GM12892 (cell line): Measurements from ENCODE around the gene PIAS4.

Experiments
- POLR2A ChIP-seq: IDR thresholded peaks from 2 replicates; pipeline ENCODE4 v1.6.1; 2011; ENCODE audit warnings: low read depth, low read length, control low read depth
- POLR2AphosphoS5 ChIP-seq: IDR thresholded peaks from 2 replicates; pipeline ENCODE4 v1.6.1; 2011; ENCODE audit warnings: low read depth, low read length, control low read depth
- TAF1 ChIP-seq: IDR thresholded peaks from 2 replicates; pipeline ENCODE4 v1.6.1; 2011; ENCODE audit warnings: low read depth, mild to moderate bottlenecking, control low read depth, low read length, borderline replicate concordance

DNA sequence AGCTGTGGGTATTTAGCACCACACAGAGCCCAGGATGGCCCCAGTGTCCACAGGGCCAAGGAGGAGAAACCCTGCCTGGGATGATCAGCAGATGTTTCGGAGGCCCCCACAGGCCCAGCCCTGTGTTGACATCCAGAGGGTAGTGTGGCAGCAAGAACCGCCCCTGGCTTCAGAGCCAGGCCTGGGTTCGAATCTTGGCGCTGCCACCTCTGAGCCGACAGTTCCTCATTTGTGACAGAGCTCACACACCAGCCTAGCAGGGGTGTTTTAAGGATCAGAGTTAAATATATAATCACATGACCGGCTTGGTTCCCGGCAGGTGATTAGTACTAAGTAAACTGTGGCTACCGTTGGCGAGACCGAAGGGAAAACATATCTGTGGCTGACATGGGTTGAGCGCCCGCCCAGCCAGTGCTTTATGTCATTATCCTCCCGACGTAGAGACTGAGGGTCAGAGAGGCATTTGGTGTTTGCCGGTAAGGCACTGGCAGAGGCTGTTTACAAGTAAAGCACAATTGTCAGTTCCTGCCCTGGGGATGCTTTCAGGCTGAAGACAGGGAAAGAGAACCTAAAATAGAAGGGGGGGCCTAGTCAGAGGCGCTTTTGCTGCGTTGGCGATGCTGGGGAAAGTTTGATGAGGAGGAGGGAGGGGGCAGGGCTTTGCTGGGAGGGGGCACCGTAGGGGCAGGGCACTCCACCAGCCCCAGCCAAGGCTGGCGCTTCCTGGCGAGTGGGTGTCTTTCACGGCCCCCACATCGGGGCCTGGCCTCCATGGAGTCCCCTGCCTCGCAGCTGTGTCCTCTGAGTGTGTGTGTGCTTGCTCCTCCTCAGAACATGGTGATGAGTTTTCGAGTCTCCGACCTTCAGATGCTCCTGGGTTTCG is 4.8 kb downstream of the PIAS4 start:
- TF ChIP-seq POLR2AphosphoS5 (no peak), POLR2A (no peak), TAF1 (no peak)
